ENCODE measurements around the gene RGS16. TPM values are rescaled to one million over a fixed set of nuclear protein-coding genes. Genes with fewer than 3 reads are reported as not detected.

RGS16 gene
- total RNA-seq, 1 experiment from 2014 or later, result 0.23 TPM

GRCh38 chr1:182650678-182651338, 46.6 kb upstream of the RGS16 start:
- CTCF ChIA-PET, result no interaction called here
- H3K9me3 ChIP-seq (ENCODE audit: control insufficient read depth, insufficient read depth, low read depth, low read length), result no peaks in the 10 kb centered on the region
- H3K27ac ChIP-seq (ENCODE audit: low read length), result no peak overlapping the region
- in situ Hi-C loops (cut with HindIII; ENCODE audit: low pct_unique_long_range_greater_than_20kb, low sequenced_read_pairs) (no loop called here), intact Hi-C loops (cut with micrococcal nuclease; ENCODE audit: unreplicated experiment) (no loop called here)
- no TSS peak for BruUV-seq (replicated peaks)
- POLR2A ChIA-PET, result no interaction called here
- ATAC-seq (no peak), DNase-seq (ENCODE audit: low read depth, low spot score) (no peak)
- no peaks in the 10 kb centered on the region for H3K4me1 ChIP-seq (ENCODE audit: control insufficient read depth, insufficient read depth, low read length)
- no peak overlapping the region for H3K4me3 ChIP-seq (ENCODE audit: low read depth in 2 of 2, low read length in 2 of 2)
- TF ChIP-seq, protein P1, sequence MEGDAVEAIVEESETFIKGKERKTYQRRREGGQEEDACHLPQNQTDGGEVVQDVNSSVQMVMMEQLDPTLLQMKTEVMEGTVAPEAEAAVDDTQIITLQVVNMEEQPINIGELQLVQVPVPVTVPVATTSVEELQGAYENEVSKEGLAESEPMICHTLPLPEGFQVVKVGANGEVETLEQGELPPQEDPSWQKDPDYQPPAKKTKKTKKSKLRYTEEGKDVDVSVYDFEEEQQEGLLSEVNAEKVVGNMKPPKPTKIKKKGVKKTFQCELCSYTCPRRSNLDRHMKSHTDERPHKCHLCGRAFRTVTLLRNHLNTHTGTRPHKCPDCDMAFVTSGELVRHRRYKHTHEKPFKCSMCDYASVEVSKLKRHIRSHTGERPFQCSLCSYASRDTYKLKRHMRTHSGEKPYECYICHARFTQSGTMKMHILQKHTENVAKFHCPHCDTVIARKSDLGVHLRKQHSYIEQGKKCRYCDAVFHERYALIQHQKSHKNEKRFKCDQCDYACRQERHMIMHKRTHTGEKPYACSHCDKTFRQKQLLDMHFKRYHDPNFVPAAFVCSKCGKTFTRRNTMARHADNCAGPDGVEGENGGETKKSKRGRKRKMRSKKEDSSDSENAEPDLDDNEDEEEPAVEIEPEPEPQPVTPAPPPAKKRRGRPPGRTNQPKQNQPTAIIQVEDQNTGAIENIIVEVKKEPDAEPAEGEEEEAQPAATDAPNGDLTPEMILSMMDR (IDR thresholded peaks at IDR 0.05), result no peak
- no peaks in the 10 kb centered on the region for H3K27me3 ChIP-seq (ENCODE audit: control insufficient read depth, insufficient read depth, low read length)
- no peaks in the 10 kb centered on the region for H3K36me3 ChIP-seq (ENCODE audit: control insufficient read depth, insufficient read depth, low read length)

GRCh38 chr1:182649041-182649440, 44.9 kb upstream of the RGS16 start:
- no peak for ATAC-seq
- Histone ChIP-seq H3K27me3 (ENCODE audit: control insufficient read depth, insufficient read depth, low read length) (no peaks in the 10 kb centered on the region), H3K9me3 (ENCODE audit: control insufficient read depth, insufficient read depth, low read depth, low read length) (no peaks in the 10 kb centered on the region), H3K36me3 (ENCODE audit: control insufficient read depth, insufficient read depth, low read length) (no peaks in the 10 kb centered on the region), H3K4me1 (ENCODE audit: control insufficient read depth, insufficient read depth, low read length) (no peaks in the 10 kb centered on the region), H3K4me3 (ENCODE audit: low read depth in 2 of 2, low read length in 2 of 2) (no peak overlapping the region), H3K27ac (ENCODE audit: low read length) (no peak overlapping the region)
- POLR2A ChIA-PET, result no interaction called here
- BruUV-seq (replicated peaks), result no TSS peak
- CTCF ChIA-PET, result no interaction called here
- TF ChIP-seq SIN3A (IDR thresholded peaks at IDR 0.05; ENCODE audit: borderline replicate concordance, insufficient read depth, low read depth, low read length) (no peak), TCF7L2 (IDR thresholded peaks at IDR 0.05; ENCODE audit: low read depth, low read length) (no peak), REST (IDR thresholded peaks at IDR 0.05; ENCODE audit: insufficient read depth in 1 of 2, low read depth in 2 of 2, low read length in 1 of 2) (no peak), POLR2AphosphoS5 (IDR thresholded peaks at IDR 0.05; ENCODE audit: low read depth, low read length) (no peak)
- TF ChIP-seq, protein P1 (IDR thresholded peaks at IDR 0.05), result no peak
- intact Hi-C loops (cut with micrococcal nuclease; ENCODE audit: unreplicated experiment), result no loop called here
- DNase-seq (ENCODE audit: low read depth, low spot score), result no peak
- in situ Hi-C loops (cut with HindIII; ENCODE audit: low pct_unique_long_range_greater_than_20kb, low sequenced_read_pairs), result no loop called here
